ENCODE results near the gene STEAP1B.

Gene STEAP1B

DNA sequence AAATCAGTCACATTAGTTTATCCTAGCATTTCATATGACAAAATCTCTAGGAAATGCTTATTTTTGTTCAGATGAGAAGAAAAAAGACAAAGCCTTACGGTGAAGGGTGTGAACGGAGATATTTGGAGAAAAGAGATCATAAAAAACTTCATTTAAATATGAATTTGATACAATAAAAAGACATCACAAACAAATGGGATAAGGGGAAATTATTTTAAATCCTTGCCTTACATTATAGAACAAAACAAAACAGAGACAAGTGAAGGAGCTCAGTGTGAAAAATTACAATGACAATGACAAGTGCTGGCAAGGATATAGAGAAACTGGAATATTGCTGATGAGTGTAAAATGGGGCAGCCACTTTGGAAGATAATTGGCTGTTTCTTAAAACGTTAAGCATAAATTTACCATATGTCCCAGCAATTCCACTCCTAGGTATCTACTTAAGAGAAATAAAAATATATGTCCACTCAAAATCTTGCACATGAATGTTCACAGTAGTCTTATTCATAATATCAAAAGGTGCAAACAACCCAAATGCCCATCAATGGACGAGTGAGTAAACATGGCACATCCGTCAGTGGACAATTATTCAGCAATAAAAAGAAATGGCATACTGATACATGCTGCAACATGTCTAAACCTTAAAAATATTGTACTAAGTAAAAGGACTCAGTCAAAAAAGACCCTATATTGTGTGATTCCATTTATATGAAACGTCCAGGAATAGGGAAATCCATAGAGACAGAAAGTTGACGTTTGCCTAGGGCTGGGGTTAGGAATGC is 77.0 kb downstream of the STEAP1B start:
- intact Hi-C loops (cut with micrococcal nuclease) = no loop called here
- Mint-ChIP-seq H3K36me3 (ENCODE audit: low read depth) (no peaks in the 10 kb centered on the region), H3K4me3 (no peak overlapping the region), H3K27me3 (no peaks in the 10 kb centered on the region), H3K9me3 (no peaks in the 10 kb centered on the region), H3K4me1 (ENCODE audit: low read depth) (peaks cover 8% of the 10 kb centered on the region), H3K27ac (no peak overlapping the region)

DNA sequence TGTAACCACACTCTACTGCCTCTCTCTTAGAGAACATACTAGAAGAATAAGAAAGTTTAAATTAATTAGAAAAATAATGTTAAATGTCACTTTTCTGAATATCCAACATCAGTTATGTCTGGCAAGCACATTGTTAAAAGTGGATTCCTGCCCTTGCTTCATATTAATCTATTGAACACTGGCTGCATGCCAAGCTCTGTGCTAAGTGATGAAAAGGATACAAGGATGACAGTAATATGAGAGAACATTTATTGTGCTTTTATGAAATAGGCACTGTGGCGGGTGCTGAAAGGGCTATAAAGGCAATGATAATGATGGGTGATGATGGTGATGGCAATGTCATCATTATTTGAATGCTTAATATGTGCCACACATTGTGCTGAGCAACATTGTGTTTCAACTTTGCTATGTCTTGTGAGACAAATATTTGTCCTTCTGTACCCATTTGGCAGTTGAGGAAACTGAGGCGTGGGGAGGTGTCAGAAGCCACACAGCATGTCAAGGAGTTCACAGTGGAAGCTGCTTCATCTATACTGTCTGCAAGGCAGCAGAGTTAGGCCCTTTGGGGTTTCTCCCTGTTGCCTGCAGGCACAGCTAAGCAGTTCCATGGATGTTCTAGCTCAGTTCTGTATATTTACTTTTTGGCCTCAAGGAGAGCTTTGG is 78.9 kb downstream of the STEAP1B start:
- H3K36me3 Mint-ChIP-seq (ENCODE audit: low read depth) = no peaks in the 10 kb centered on the region
- intact Hi-C loops (cut with micrococcal nuclease) = no loop called here
- H3K4me3 Mint-ChIP-seq = no peak overlapping the region
- H3K27ac Mint-ChIP-seq = no peak overlapping the region
- no peaks in the 10 kb centered on the region for H3K27me3 Mint-ChIP-seq
- no peaks in the 10 kb centered on the region for H3K9me3 Mint-ChIP-seq
- peaks cover under 1% of the 10 kb centered on the region for H3K4me1 Mint-ChIP-seq (ENCODE audit: low read depth)

DNA sequence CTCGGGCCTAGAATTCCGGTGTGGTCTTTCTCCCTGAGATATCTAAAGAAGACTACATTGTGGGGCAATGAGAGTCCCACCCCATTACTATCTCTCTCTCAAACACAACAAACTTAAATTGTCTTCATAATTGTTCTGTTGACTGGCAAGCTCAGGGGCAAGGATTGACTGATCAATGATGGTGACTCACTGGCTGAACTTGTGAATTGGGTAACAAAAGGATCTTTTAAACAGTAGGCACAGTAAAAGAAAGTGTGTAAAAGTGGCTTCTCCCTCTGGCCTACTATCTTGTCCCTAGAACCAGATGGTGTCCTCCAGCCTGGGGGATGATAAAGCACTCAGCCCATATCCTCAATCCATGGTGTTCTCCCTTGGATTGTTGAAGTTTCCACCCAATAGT is 80.0 kb downstream of the STEAP1B start:
- Mint-ChIP-seq H3K9me3 (no peaks in the 10 kb centered on the region), H3K4me1 (ENCODE audit: low read depth) (no peaks in the 10 kb centered on the region), H3K36me3 (ENCODE audit: low read depth) (no peaks in the 10 kb centered on the region), H3K27me3 (no peaks in the 10 kb centered on the region), H3K27ac (no peak overlapping the region), H3K4me3 (no peak overlapping the region)
- intact Hi-C loops (cut with micrococcal nuclease) = no loop called here

DNA sequence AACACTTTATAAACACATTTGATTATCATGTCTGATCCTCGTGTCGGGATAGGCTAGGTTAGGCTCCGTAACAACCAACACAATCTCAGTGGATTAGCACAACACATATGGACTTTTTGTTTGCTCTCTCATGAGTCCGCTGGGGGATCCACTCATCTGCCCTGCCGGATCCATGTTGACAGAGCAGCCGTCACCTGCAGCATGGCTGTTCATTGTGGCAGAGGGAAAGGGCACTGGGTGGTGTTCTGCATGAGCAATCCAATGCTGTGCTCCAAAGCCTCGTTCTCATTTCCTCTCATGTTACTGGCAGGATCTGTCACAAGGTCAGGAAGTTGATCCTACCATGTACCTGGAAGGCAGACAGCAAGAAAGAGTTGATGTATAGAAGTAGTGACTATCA is 80.5 kb downstream of the STEAP1B start:
- intact Hi-C loops (cut with micrococcal nuclease) = no loop called here
- Mint-ChIP-seq H3K4me1 (ENCODE audit: low read depth) (no peaks in the 10 kb centered on the region), H3K36me3 (ENCODE audit: low read depth) (no peaks in the 10 kb centered on the region), H3K4me3 (no peak overlapping the region), H3K9me3 (no peaks in the 10 kb centered on the region), H3K27me3 (no peaks in the 10 kb centered on the region), H3K27ac (no peak overlapping the region)

DNA sequence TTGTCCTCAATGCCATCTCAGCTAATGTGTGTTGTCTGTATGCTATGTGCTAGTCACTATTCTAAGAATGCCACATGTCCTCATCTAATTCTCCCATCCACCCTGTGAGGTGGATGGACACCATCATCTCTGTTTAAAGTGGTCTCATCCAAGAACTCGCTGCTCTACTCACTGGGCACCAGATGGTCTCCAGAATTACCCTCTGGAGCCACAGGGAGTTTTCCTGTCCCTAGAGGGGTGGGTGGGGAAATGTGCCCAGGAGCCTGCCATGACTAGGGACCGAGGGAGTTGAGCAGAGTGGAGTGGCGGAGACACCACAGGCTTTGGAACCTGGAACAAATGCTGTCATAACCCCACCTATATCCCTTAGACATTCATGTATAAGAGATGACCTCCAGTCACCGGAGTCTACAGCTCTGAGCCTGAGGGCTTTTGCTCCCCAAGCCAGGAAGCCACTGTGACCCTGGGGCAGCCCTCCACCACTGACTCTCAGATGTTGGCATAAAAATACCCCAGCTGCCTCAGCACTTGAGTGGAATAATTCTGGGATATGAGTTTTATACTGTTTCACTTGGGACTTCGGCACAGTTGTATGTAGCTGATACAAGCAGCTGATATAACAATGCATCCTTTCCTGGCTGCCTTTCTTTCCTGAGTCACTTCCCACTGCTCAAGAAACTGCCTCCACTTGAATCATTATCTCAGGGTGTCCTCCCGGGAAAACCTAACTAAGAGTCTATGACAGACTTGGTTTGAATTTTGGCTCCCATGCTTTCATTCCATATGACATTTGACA is 81.5 kb downstream of the STEAP1B start:
- H3K36me3 Mint-ChIP-seq (ENCODE audit: low read depth) = no peaks in the 10 kb centered on the region
- intact Hi-C loops (cut with micrococcal nuclease) = no loop called here
- no peak overlapping the region for H3K4me3 Mint-ChIP-seq
- no peaks in the 10 kb centered on the region for H3K4me1 Mint-ChIP-seq (ENCODE audit: low read depth)
- no peak overlapping the region for H3K27ac Mint-ChIP-seq
- no peaks in the 10 kb centered on the region for H3K27me3 Mint-ChIP-seq
- H3K9me3 Mint-ChIP-seq = no peaks in the 10 kb centered on the region

DNA sequence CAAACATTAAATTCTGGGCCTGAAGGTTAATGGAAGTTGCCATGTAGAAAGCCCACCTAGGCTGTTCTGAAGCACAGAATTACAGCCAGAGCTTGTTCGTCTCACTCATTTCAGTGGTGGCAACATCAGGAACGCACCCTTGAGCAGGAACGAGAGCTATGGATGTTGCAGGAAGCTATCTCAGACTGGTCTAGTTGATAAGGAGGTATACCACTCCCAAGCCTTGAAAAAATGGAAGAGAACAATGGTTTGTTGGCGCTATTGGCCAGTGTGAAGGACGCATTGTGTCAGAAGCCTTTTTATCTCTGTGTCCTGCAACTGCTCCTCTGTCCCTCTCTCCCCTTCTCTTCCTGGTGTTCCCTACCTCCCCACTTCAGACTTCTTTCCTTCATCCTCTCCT is 82.1 kb downstream of the STEAP1B start:
- intact Hi-C loops (cut with micrococcal nuclease) = no loop called here
- Mint-ChIP-seq H3K4me1 (ENCODE audit: low read depth) (no peaks in the 10 kb centered on the region), H3K4me3 (no peak overlapping the region), H3K27me3 (no peaks in the 10 kb centered on the region), H3K36me3 (ENCODE audit: low read depth) (no peaks in the 10 kb centered on the region), H3K9me3 (no peaks in the 10 kb centered on the region), H3K27ac (no peak overlapping the region)

DNA sequence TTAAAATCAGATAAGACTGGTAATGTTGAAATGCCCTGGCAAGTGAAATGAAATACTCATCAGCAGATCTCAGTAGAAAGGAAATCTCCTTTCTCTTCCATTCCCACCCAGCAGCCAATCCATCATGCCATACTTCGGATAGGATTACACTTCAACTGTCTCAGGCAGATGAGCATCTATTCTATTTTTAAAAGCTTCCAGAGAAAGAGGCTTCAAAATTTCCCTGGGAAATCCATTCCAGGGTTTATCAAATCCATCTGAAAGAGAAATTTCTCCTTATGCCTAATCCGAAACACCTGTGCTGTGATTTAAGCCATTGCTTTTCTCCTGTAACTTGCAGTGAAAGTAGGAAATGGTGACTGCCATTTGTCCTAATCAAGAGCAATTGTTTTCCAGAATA is 82.6 kb downstream of the STEAP1B start:
- intact Hi-C loops (cut with micrococcal nuclease) = no loop called here
- no peaks in the 10 kb centered on the region for H3K36me3 Mint-ChIP-seq (ENCODE audit: low read depth)
- H3K4me1 Mint-ChIP-seq (ENCODE audit: low read depth) = no peaks in the 10 kb centered on the region
- no peaks in the 10 kb centered on the region for H3K9me3 Mint-ChIP-seq
- no peak overlapping the region for H3K4me3 Mint-ChIP-seq
- H3K27ac Mint-ChIP-seq = no peak overlapping the region
- H3K27me3 Mint-ChIP-seq = no peaks in the 10 kb centered on the region

DNA sequence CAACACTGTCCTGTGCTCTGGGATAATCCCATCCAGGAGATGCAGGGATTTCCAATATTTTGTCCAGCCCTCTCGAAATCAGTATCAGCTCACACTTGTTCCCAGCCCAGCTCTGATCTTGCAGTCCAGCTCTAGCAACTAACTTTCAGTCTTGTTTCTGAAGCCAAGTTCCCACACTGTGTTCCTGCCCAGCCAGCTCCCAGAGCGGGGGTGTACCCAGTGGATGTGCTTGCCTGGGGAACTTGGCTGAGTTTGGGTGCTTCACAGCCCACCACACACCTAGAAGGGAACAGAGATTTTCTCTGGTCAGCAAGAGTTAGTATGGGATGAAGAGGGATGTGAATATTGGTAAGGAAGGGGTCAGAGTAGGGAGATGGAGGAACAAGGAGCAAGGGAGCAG is 85.6 kb downstream of the STEAP1B start:
- Mint-ChIP-seq H3K36me3 (ENCODE audit: low read depth) (no peaks in the 10 kb centered on the region), H3K4me3 (no peak overlapping the region), H3K4me1 (ENCODE audit: low read depth) (no peaks in the 10 kb centered on the region), H3K27ac (no peak overlapping the region), H3K9me3 (no peaks in the 10 kb centered on the region), H3K27me3 (no peaks in the 10 kb centered on the region)
- intact Hi-C loops (cut with micrococcal nuclease) = no loop called here

DNA sequence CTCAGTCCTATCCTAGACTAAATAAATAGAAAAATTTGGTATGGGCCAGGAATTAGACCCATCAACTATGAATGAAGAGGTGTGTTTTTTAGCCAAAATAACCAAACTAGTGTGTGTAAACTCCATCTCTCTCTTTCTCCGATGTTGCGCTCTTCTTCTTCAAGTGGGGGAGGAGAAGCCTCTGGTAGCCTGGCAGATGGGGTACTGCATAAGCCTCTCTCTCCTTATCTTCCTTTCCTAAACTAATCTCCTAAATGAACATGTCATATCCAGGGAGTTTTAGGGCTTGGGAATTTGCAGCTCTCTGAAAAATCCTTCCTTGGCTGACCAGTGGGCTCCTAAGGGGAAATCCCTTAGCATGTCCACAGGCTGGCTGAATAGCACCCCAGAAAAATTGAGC is 86.8 kb downstream of the STEAP1B start:
- H3K4me3 Mint-ChIP-seq = no peak overlapping the region
- H3K36me3 Mint-ChIP-seq (ENCODE audit: low read depth) = no peaks in the 10 kb centered on the region
- intact Hi-C loops (cut with micrococcal nuclease) = no loop called here
- no peaks in the 10 kb centered on the region for H3K4me1 Mint-ChIP-seq (ENCODE audit: low read depth)
- H3K27me3 Mint-ChIP-seq = no peaks in the 10 kb centered on the region
- H3K9me3 Mint-ChIP-seq = no peaks in the 10 kb centered on the region
- no peak overlapping the region for H3K27ac Mint-ChIP-seq

DNA sequence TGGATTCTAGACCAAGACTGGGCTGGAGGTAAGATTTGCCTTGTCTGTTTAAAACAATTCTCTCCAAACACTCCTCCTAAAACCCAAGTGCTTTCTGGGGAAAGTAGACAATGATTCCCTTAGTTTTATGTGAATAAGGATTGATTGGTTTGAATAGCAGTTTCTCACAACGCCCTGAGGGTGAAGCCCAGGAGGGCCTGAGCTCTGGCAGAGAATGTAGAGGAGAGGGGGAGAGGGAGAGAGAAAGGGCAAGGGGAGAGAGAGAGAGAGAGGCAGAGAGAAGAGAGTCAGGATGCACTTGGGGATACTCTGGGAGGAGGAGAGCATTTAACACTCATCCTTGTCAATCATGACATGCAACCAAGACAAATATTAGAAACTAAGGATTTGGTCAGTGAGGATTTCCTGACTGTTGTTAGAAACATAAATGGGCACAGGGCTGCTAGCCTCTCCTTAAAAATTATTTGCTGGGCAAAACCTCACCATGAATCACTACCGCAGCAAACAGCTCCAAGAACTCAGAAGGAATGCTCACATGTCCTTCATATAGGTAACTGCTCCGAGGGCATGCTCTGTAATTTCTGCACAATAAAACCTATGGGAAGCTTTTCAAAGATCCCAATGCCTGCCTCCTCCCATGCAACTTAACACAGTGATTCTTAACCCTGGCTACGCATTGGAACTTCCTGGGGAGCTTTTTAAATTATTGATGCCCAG is 87.9 kb downstream of the STEAP1B start:
- no peak overlapping the region for H3K27ac Mint-ChIP-seq
- no peak overlapping the region for H3K4me3 Mint-ChIP-seq
- no peaks in the 10 kb centered on the region for H3K36me3 Mint-ChIP-seq (ENCODE audit: low read depth)
- no peaks in the 10 kb centered on the region for H3K9me3 Mint-ChIP-seq
- H3K4me1 Mint-ChIP-seq (ENCODE audit: low read depth) = no peaks in the 10 kb centered on the region
- no peaks in the 10 kb centered on the region for H3K27me3 Mint-ChIP-seq
- intact Hi-C loops (cut with micrococcal nuclease) = no loop called here

DNA sequence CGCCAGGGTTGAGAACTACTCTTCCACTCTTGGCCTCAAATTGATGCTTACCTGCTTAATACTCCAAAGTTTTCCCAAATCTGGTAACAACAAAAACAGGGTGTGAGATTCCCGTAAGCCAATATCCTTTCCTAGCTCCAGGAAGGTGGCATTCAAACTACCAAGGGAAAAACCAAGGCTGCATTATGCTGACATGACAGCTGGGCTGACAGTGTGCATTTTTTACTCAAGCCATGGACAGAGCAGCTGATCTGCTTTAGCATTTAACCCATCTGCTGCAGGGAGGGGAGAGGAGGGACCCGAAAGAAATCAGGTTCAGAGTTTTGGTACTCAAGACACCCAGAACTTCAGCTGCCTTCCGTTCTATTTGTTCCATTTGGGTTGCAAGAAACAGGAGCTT is 93.3 kb downstream of the STEAP1B start:
- H3K9me3 Mint-ChIP-seq = no peaks in the 10 kb centered on the region
- intact Hi-C loops (cut with micrococcal nuclease) = no loop called here
- H3K27ac Mint-ChIP-seq = no peak overlapping the region
- no peaks in the 10 kb centered on the region for H3K4me1 Mint-ChIP-seq (ENCODE audit: low read depth)
- H3K27me3 Mint-ChIP-seq = no peaks in the 10 kb centered on the region
- H3K36me3 Mint-ChIP-seq (ENCODE audit: low read depth) = no peaks in the 10 kb centered on the region
- no peak overlapping the region for H3K4me3 Mint-ChIP-seq

DNA sequence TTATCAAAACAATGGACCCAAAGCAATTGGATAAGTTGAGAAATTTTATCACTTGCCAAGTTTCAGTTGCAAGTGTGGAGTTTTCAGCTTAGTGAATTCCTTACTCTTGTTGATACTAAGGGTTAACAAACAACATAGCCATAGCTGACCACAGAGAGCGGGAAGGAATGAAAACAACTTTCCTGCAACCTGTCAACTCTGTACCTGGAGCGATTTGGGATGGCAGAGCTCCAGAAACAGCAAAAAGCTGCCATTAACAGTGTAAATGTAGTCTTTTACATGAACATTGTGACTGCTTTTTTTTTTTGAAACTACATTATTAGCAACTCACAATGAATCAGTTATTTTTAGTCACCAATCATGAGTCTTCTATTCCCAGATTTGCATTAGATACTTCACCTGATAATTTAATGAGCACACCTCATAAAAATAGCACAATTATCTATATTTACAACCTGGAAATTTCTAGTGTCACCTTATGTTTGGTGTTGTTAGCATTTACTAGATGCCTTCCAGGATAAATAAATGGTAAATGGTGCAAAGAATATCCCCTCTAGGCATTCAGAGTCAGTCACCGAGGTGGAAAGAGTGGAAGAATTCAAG is 95.5 kb downstream of the STEAP1B start:
- no peaks in the 10 kb centered on the region for H3K27me3 Mint-ChIP-seq
- intact Hi-C loops (cut with micrococcal nuclease) = no loop called here

DNA sequence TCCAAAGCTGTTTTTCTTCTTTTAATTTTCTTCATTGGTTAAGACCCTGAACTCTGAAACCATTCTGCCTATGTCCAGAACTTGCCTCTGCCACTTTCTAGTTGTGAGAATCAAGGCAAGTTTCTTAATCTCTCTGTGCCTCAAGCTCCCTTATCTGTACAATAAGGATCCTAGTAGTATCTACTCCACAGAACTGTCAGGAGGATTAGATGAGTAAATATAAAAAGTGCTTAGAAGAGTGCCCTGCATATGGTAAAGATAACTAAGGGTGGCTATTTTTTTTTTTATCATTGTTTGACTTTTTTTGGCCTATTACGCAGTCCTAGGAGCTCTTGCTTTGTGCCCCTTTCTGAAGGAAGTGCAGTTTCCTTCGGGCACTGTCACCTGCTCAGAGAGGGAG is 96.6 kb downstream of the STEAP1B start:
- H3K9me3 Mint-ChIP-seq = no peaks in the 10 kb centered on the region

More for the DNA sequence above, 95.5 kb downstream of the STEAP1B start:
- Mint-ChIP-seq H3K27ac (no peak overlapping the region), H3K4me3 (no peak overlapping the region), H3K36me3 (ENCODE audit: low read depth) (no peaks in the 10 kb centered on the region), H3K4me1 (ENCODE audit: low read depth) (no peaks in the 10 kb centered on the region), H3K9me3 (no peaks in the 10 kb centered on the region)

More for the DNA sequence above, 96.6 kb downstream of the STEAP1B start:
- intact Hi-C loops (cut with micrococcal nuclease) = no loop called here
- Mint-ChIP-seq H3K27me3 (no peaks in the 10 kb centered on the region), H3K4me3 (no peak overlapping the region), H3K27ac (no peak overlapping the region), H3K4me1 (ENCODE audit: low read depth) (no peaks in the 10 kb centered on the region), H3K36me3 (ENCODE audit: low read depth) (no peaks in the 10 kb centered on the region)

Measured in dendritic cell treated with granulocyte-macrophage colony-stimulating factor and Interleukin-4, amounts not matched to agents 40 ng/mL and 50 ng/mL, for 4 days (primary cell).